H9 (cell line): Measurements from ENCODE around the gene BMPR1A. TPM values are rescaled to one million over a fixed set of nuclear protein-coding genes. Genes with fewer than 3 reads are reported as not detected.

ENCODE experiments used
- DNase-seq: peaks from one replicate; pipeline ENCODE4 v3.0.0-alpha.2; 2017
- H2AFZ ChIP-seq: one replicate; pipeline ENCODE4 v1.6.1; 2013; ENCODE audit warnings: mild to moderate bottlenecking, low read length, control low read depth, moderate library complexity
- H2AK5ac ChIP-seq: 2 replicates; pipeline ENCODE4 v1.6.1; 2013; ENCODE audit warnings: low read length, control low read depth, mixed read lengths; ENCODE audit not compliant: insufficient read length
- H2BK120ac ChIP-seq: one replicate; pipeline ENCODE4 v1.6.1; 2013; ENCODE audit warnings: low read depth, mild to moderate bottlenecking, low read length, control low read depth, inconsistent platforms; ENCODE audit not compliant: poor library complexity, severe bottlenecking
- H2BK12ac ChIP-seq: 2 replicates; pipeline ENCODE4 v1.6.1; 2013; ENCODE audit warnings: low read length, control low read depth, mixed read lengths, low read depth; ENCODE audit not compliant: insufficient read length
- H2BK15ac ChIP-seq: 2 replicates; pipeline ENCODE4 v1.6.1; 2013; ENCODE audit warnings: low read depth, low read length, control low read depth
- H2BK20ac ChIP-seq: one replicate; pipeline ENCODE4 v1.6.1; 2013; ENCODE audit warnings: low read depth, mild to moderate bottlenecking, low read length, control low read depth, inconsistent platforms; ENCODE audit not compliant: poor library complexity, severe bottlenecking
- H2BK5ac ChIP-seq: 2 replicates; pipeline ENCODE4 v1.6.1; 2013; ENCODE audit warnings: low read length, control low read depth, mixed read lengths; ENCODE audit not compliant: insufficient read length
- H3K14ac ChIP-seq: 2 replicates; pipeline ENCODE4 v1.6.1; 2013; ENCODE audit warnings: low read length, control low read depth; ENCODE audit not compliant: insufficient read depth
- H3K18ac ChIP-seq: 2 replicates; pipeline ENCODE4 v1.6.1; 2013; ENCODE audit warnings: low read depth, mild to moderate bottlenecking, mixed read lengths, low read length, control low read depth; ENCODE audit not compliant: insufficient read length
- H3K23ac ChIP-seq: 2 replicates; pipeline ENCODE4 v1.6.1; 2013; ENCODE audit warnings: low read length, control low read depth, mixed read lengths, low read depth; ENCODE audit not compliant: insufficient read length
- H3K23me2 ChIP-seq: 2 replicates; pipeline ENCODE4 v1.6.1; 2013; ENCODE audit warnings: low read depth, mild to moderate bottlenecking, mixed read lengths, low read length, control low read depth; ENCODE audit not compliant: insufficient read length, poor library complexity, severe bottlenecking
- H3K27ac ChIP-seq: 2 replicates; pipeline ENCODE4 v1.5.1; 2013; ENCODE audit warnings: low read length, control low read depth, mixed read lengths, low read depth; ENCODE audit not compliant: insufficient read length
- H3K27me3 ChIP-seq: 2 replicates; pipeline ENCODE4 v1.6.1; 2013; ENCODE audit warnings: low read length, control low read depth, inconsistent platforms; ENCODE audit not compliant: insufficient read depth
- H3K4ac ChIP-seq: 2 replicates; pipeline ENCODE4 v1.6.1; 2013; ENCODE audit warnings: low read depth, mild to moderate bottlenecking, control low read depth, inconsistent platforms, low read length, moderate library complexity
- H3K4me1 ChIP-seq: 2 replicates; pipeline ENCODE4 v1.6.1; 2013; ENCODE audit warnings: low read length, control low read depth, inconsistent platforms; ENCODE audit not compliant: insufficient read depth
- H3K4me2 ChIP-seq: 2 replicates; pipeline ENCODE4 v1.6.1; 2013; ENCODE audit warnings: low read length, control low read depth, mixed read lengths; ENCODE audit not compliant: insufficient read length, insufficient read depth
- H3K56ac ChIP-seq: 2 replicates; pipeline ENCODE4 v1.6.1; 2013; ENCODE audit warnings: low read depth, mild to moderate bottlenecking, mixed read lengths, low read length, control low read depth; ENCODE audit not compliant: insufficient read length
- H3K79me1 ChIP-seq: 2 replicates; pipeline ENCODE4 v1.6.1; 2013; ENCODE audit warnings: low read depth, mild to moderate bottlenecking, moderate library complexity, low read length, control low read depth, inconsistent platforms; ENCODE audit not compliant: insufficient read depth, poor library complexity, severe bottlenecking
- H3K79me2 ChIP-seq: 2 replicates; pipeline ENCODE4 v1.6.1; 2013; ENCODE audit warnings: low read length, control low read depth, inconsistent platforms; ENCODE audit not compliant: insufficient read depth
- H3K9ac ChIP-seq: 2 replicates; pipeline ENCODE4 v1.6.1; 2013; ENCODE audit warnings: low read length, control low read depth, mixed read lengths; ENCODE audit not compliant: insufficient read length; ENCODE audit errors: extremely low read depth
- H3K9me3 ChIP-seq: one replicate; pipeline ENCODE4 v1.6.1; 2013; ENCODE audit warnings: low read depth, low read length, inconsistent platforms; ENCODE audit not compliant: control insufficient read depth
- H3T11ph ChIP-seq: one replicate; pipeline ENCODE4 v1.6.1; 2013; ENCODE audit warnings: mild to moderate bottlenecking, low read length, control low read depth, inconsistent platforms
- H4K20me1 ChIP-seq: one replicate; pipeline ENCODE4 v1.6.1; 2013; ENCODE audit not compliant: control insufficient read depth, insufficient read length, insufficient read depth
- H4K5ac ChIP-seq: 2 replicates; pipeline ENCODE4 v1.6.1; 2013; ENCODE audit warnings: low read depth, mild to moderate bottlenecking, mixed read lengths, low read length, control low read depth; ENCODE audit not compliant: insufficient read length
- H4K8ac ChIP-seq: replicated peaks from 2 replicates; pipeline ENCODE4 v1.6.1; 2013; ENCODE audit warnings: low read length, control low read depth, mixed read lengths, low read depth; ENCODE audit not compliant: insufficient read length
- H4K91ac ChIP-seq: 2 replicates; pipeline ENCODE4 v1.6.1; 2013; ENCODE audit warnings: low read depth, mild to moderate bottlenecking, moderate library complexity, mixed read lengths, low read length, control low read depth; ENCODE audit not compliant: insufficient read length
- H3K27ac Mint-ChIP-seq, 3 experiments: 2 replicates in 2 of 3; 3 replicates in 1 of 3; pipeline ENCODE4 v1.8.0; 2020 to 2021; ENCODE audit warnings: mixed read lengths in 3 of 3, mild to moderate bottlenecking in 1 of 3, moderate library complexity in 1 of 3
- H3K27me3 Mint-ChIP-seq: 2 replicates; pipeline ENCODE4 v1.8.0; 2021; ENCODE audit warnings: low read depth, mild to moderate bottlenecking, moderate library complexity, mixed read lengths
- H3K36me3 Mint-ChIP-seq, 3 experiments: 2 replicates in 2 of 3; 3 replicates in 1 of 3; pipeline ENCODE4 v1.8.0; 2020 to 2021; ENCODE audit warnings: low read depth in 3 of 3, mixed read lengths in 3 of 3; ENCODE audit not compliant: insufficient read depth in 1 of 3
- H3K4me1 Mint-ChIP-seq, 2 experiments: 2 replicates each; pipeline ENCODE4 v1.8.0; 2020; ENCODE audit warnings: mixed read lengths in 2 of 2
- H3K4me3 Mint-ChIP-seq, 2 experiments: 2 replicates in 1 of 2; 3 replicates in 1 of 2; pipeline ENCODE4 v1.8.0; 2020 to 2021; ENCODE audit warnings: mild to moderate bottlenecking in 2 of 2, mixed read lengths in 2 of 2, moderate library complexity in 1 of 2
- H3K9me3 Mint-ChIP-seq, 2 experiments: 2 replicates in 1 of 2; 3 replicates in 1 of 2; pipeline ENCODE4 v1.8.0; 2020; ENCODE audit warnings: mild to moderate bottlenecking in 2 of 2, mixed read lengths in 2 of 2, moderate library complexity in 1 of 2
- CTCF ChIP-seq: fragments of 200-600 bp; sonication (generic); conservative IDR thresholded peaks from 3 replicates; pipeline ENCODE4 v1.8.0; 2021; ENCODE audit warnings: antibody characterized with exemption, mild to moderate bottlenecking
- WGBS: extraction: QIAGEN DNeasy Blood & Tissue Kit; methylation state at CpG from one replicate; pipeline ENCODE4 v1.1.7; 2013; ENCODE audit warnings: missing lambda C conversion rate, low lambda C conversion rate, mixed read lengths; ENCODE audit not compliant: insufficient read length; ENCODE audit errors: extremely low coverage; 5-methylcytosine and 5-hydroxymethylcytosine counted together
- total RNA-seq: library from RNA; stranded (reverse); gene quantifications from 2 replicates; pipeline ENCODE4 v1.2.1, GENCODE V29; 2021

The BMPR1A gene
- total RNA-seq, 1 experiment from 2014 or later = 138 TPM

GRCh38 chr10:86765548-86765947 is 9.1 kb downstream of the BMPR1A start:
- H3K9me3 ChIP-seq = no peaks in the 10 kb centered on the region
- H3K23ac ChIP-seq = no peak overlapping the region
- no peak overlapping the region for H3K4ac ChIP-seq
- H3K27ac Mint-ChIP-seq = peak overlapping the region in 1 of 3 experiments; percentile 89; a peak in 2 of 7 replicates
- no peak for DNase-seq
- no peak overlapping the region for H3K18ac ChIP-seq
- H3K27me3 ChIP-seq = no peaks in the 10 kb centered on the region
- H3T11ph ChIP-seq = no peak overlapping the region
- no peak overlapping the region for H2BK12ac ChIP-seq
- no peaks in the 10 kb centered on the region for H3K27me3 Mint-ChIP-seq
- H3K9me3 Mint-ChIP-seq = no peaks in the 10 kb centered on the region
- H3K36me3 Mint-ChIP-seq = peaks cover 0 to 2% (median 1%) of the 10 kb centered on the region in 3 experiments; a peak in 2 of 7 replicates
- no peak overlapping the region for H3K4me3 Mint-ChIP-seq
- no peak overlapping the region for H3K27ac ChIP-seq
- no peak overlapping the region for H4K5ac ChIP-seq
- H3K56ac ChIP-seq = no peak overlapping the region
- H3K9ac ChIP-seq = no peak overlapping the region
- no peak overlapping the region for H2BK20ac ChIP-seq
- no peak overlapping the region for H2BK120ac ChIP-seq
- no peak overlapping the region for H2AFZ ChIP-seq
- peaks cover 3% of the 10 kb centered on the region for H3K79me1 ChIP-seq
- no peak for TF ChIP-seq CTCF
- no peak overlapping the region for H3K4me2 ChIP-seq
- no peaks in the 10 kb centered on the region for H3K23me2 ChIP-seq
- H4K20me1 ChIP-seq = no peaks in the 10 kb centered on the region
- H2BK5ac ChIP-seq = no peak overlapping the region
- no CpG with 5 or more reads among the region's 2 CpGs for WGBS
- H3K14ac ChIP-seq = no peak overlapping the region
- peaks cover 21% of the 10 kb centered on the region for H3K4me1 ChIP-seq
- no peak overlapping the region for H2BK15ac ChIP-seq
- peaks cover 62 to 72% of the 10 kb centered on the region in 2 experiments for H3K4me1 Mint-ChIP-seq
- peaks cover 81% of the 10 kb centered on the region for H3K79me2 ChIP-seq
- H2AK5ac ChIP-seq = no peak overlapping the region
- H4K8ac ChIP-seq = no peak overlapping the region
- no peak overlapping the region for H4K91ac ChIP-seq
